OCI-LY1 (cell line): Measurements from ENCODE around the gene PRPF31.

ENCODE experiments used
- EZH2 ChIP-seq: fragments of 200-600 bp; sonication (generic), shearing (Covaris generic); IDR thresholded peaks from 2 replicates; pipeline ENCODE4 v1.8.0; 2017; ENCODE audit warnings: borderline replicate concordance, mixed run types, mild to moderate bottlenecking, antibody characterized with exemption, low read length, moderate library complexity, mixed read lengths
- TF ChIP-seq, protein P1 (sequence below): fragments of 200-600 bp; sonication (generic), shearing (Covaris generic); IDR thresholded peaks from 2 replicates; pipeline ENCODE4 v1.5.1; 2017; ENCODE audit warnings: mild to moderate bottlenecking, antibody characterized with exemption, low read length, moderate library complexity, mixed read lengths

DNA sequence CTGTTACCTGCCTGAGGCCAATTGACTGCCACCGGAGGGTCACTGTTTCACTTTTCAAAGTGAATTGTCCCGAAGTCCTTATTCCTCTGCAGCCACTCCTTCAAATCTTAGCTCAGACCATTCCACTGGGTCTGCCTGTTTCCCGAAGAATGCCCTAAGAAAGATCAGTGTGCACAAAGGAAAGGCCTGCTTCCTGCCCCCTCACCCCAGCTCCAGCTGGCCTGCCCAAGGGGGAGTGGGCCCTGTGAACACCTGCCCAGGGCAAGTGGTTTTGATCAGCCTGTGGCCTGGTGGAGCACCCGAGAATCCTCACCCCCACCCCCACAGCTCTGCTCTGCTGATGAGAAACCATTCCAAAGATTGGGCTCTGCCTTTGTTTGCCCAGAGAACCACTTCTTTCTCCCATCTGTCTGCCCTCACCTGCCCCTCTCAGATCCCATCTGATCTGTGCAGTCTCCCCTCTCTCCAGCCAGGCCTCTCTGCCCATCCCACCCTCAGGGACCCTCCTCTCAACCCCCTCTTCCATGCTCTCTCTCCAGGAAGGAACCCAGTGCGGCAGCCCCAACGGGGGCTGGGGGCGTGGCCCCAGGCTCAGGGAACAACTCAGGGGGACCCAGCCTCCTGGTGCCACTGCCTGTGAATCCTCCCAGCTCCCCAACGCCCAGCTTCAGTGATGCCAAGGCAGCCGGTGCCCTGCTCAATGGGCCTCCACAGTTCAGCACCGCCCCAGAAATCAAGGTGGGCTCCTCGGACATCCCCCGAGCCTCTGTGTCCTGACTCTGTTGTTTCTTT, 33.7 kb downstream of the PRPF31 start:
- TF ChIP-seq, protein P1, sequence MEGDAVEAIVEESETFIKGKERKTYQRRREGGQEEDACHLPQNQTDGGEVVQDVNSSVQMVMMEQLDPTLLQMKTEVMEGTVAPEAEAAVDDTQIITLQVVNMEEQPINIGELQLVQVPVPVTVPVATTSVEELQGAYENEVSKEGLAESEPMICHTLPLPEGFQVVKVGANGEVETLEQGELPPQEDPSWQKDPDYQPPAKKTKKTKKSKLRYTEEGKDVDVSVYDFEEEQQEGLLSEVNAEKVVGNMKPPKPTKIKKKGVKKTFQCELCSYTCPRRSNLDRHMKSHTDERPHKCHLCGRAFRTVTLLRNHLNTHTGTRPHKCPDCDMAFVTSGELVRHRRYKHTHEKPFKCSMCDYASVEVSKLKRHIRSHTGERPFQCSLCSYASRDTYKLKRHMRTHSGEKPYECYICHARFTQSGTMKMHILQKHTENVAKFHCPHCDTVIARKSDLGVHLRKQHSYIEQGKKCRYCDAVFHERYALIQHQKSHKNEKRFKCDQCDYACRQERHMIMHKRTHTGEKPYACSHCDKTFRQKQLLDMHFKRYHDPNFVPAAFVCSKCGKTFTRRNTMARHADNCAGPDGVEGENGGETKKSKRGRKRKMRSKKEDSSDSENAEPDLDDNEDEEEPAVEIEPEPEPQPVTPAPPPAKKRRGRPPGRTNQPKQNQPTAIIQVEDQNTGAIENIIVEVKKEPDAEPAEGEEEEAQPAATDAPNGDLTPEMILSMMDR, result no peak
- TF ChIP-seq EZH2, result no peak
